SK-N-SH treated with all-trans-retinoic acid at 6 μM for 48 hours (cell line): ENCODE results near the gene DOCK11.

ENCODE experiments used
- ARNTL ChIP-seq: fragments of 450-650 bp; formaldehyde crosslinking; IDR thresholded peaks from 2 replicates; pipeline ENCODE4 v1.5.0; 2020; ENCODE audit warnings: low read depth, mild to moderate bottlenecking, moderate library complexity, borderline replicate concordance
- CSDC2 ChIP-seq: fragments of 250-450 bp; sonication (Bioruptor Pico); IDR thresholded peaks from 2 replicates; pipeline ENCODE4 v1.5.0; 2020; ENCODE audit warnings: mild to moderate bottlenecking, moderate library complexity
- PPARA ChIP-seq: fragments of 250-450 bp; sonication (Bioruptor Pico); IDR thresholded peaks from 2 replicates; pipeline ENCODE4 v1.5.0; 2020; ENCODE audit warnings: mild to moderate bottlenecking, borderline replicate concordance
- ZC3H10 ChIP-seq: fragments of 250-450 bp; sonication (Bioruptor Pico); IDR thresholded peaks from 2 replicates; pipeline ENCODE4 v1.5.1; 2021; ENCODE audit warnings: mild to moderate bottlenecking, moderate library complexity
- ZNF565 ChIP-seq: fragments of 450-650 bp; formaldehyde crosslinking; conservative IDR thresholded peaks from 2 replicates; pipeline ENCODE4 v1.5.0; 2020; ENCODE audit warnings: low read depth, mild to moderate bottlenecking, moderate library complexity
- ZNF8 ChIP-seq: fragments of 450-650 bp; formaldehyde crosslinking; IDR thresholded peaks from 2 replicates; pipeline ENCODE4 v1.5.0; 2020; ENCODE audit warnings: mild to moderate bottlenecking, moderate library complexity
- TF ChIP-seq, protein P1 (sequence below): fragments of 250-450 bp; sonication (Bioruptor Pico); IDR thresholded peaks from 2 replicates; pipeline ENCODE4 v1.8.0; 2020; ENCODE audit warnings: mild to moderate bottlenecking, moderate library complexity, borderline replicate concordance

DNA sequence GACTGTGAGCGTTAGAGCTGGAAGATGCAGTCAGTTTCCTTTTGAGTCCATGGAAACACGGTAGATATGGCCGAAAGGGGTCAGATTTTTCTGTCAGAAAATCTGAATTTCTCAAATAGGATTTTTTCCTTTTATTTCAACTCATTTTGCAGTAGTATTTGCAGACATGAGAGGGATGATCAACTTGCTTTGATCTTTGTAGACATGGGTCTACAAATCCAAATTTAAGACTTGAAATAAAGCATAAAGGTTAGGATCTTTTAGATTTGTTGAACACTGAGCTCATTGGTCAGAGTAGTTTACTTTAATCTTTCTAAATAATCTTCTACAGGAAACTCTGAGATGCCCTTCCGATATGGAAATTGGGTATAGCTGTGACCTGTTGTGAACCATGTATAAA, 44.7 kb downstream of the DOCK11 start:
- TF ChIP-seq, protein P1, sequence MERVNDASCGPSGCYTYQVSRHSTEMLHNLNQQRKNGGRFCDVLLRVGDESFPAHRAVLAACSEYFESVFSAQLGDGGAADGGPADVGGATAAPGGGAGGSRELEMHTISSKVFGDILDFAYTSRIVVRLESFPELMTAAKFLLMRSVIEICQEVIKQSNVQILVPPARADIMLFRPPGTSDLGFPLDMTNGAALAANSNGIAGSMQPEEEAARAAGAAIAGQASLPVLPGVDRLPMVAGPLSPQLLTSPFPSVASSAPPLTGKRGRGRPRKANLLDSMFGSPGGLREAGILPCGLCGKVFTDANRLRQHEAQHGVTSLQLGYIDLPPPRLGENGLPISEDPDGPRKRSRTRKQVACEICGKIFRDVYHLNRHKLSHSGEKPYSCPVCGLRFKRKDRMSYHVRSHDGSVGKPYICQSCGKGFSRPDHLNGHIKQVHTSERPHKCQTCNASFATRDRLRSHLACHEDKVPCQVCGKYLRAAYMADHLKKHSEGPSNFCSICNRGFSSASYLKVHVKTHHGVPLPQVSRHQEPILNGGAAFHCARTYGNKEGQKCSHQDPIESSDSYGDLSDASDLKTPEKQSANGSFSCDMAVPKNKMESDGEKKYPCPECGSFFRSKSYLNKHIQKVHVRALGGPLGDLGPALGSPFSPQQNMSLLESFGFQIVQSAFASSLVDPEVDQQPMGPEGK (CRISPR knock-in tag), result no peak
- TF ChIP-seq CSDC2 (CRISPR knock-in tag) (no peak), ZNF8 (CRISPR knock-in tag) (no peak), ZNF565 (no peak), ZC3H10 (CRISPR knock-in tag) (no peak), ARNTL (CRISPR knock-in tag) (no peak), PPARA (CRISPR knock-in tag) (no peak)
